ENCODE measurements around the gene SULF2.

The SULF2 gene

DNA sequence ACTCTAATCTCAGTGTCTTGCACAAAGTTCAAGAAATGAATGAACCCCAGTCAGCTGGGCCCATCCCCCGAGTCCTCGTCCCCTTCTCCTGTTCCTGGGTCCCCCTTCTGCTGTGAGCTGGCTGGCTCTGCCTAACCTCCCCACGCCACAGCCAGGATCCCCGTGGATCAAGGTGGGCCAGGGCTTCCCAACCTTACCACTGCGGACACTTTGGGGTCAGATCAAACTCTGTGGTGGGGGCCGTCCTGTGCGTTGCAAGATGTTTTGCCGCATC lies 116.2 kb downstream of the SULF2 start:
- Histone ChIP-seq H3K4me1 (ENCODE audit: control insufficient read depth, insufficient read depth, low read length) (peaks cover 2% of the 10 kb centered on the region), H3K4me3 (ENCODE audit: low read length) (no peak overlapping the region), H3K9me3 (ENCODE audit: control insufficient read depth, low read length) (no peaks in the 10 kb centered on the region), H3K27me3 (ENCODE audit: control insufficient read depth, insufficient read depth, low read length) (no peaks in the 10 kb centered on the region), H3K9ac (ENCODE audit: low read length) (no peak overlapping the region), H3K36me3 (ENCODE audit: control insufficient read depth, insufficient read depth, low read length) (no peaks in the 10 kb centered on the region)

DNA sequence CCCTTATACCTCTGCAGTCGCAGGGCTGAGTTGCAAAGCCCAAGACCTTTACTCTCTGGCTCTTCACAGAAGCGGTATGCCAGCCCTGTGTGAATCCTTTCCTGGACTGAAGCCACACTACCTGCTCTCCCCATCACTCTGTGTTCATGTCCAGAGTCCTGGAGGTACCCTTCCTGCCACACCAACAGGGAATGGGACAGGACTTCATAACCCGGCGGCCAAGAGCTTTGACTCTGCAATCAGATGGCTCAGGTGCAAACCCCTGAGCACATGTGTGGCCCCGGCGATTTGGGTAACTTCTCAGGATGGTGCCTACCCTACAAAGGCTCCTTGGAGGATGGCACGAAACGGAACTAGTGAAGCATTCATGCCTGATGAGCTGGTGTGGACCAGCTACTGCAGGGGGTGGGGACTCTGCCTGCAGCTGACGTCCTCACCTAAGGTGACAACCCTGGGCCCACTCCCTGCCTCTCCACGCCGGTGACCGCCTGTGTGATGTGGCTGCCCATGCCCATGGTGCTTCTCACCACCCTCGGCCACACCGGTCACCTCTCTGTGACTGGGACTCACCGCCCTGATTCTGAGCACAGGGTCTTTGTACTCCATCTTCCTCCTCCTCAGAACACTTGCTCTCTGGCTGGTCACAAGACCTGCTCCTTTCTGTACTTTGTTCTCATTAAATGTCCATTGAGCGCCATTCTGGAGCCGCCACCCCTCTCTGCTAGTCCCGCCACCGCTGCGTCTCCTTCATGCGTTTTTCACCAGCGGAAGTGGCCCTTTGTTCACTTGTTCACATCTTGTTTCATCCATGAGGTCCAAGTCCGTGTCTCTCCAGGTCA lies 116.7 kb downstream of the SULF2 start:
- Histone ChIP-seq H3K9me3 (ENCODE audit: control insufficient read depth, low read length) (no peaks in the 10 kb centered on the region), H3K4me3 (ENCODE audit: low read length) (no peak overlapping the region), H3K4me1 (ENCODE audit: control insufficient read depth, insufficient read depth, low read length) (peaks cover 6% of the 10 kb centered on the region), H3K9ac (ENCODE audit: low read length) (no peak overlapping the region), H3K27me3 (ENCODE audit: control insufficient read depth, insufficient read depth, low read length) (no peaks in the 10 kb centered on the region), H3K36me3 (ENCODE audit: control insufficient read depth, insufficient read depth, low read length) (no peaks in the 10 kb centered on the region)

DNA sequence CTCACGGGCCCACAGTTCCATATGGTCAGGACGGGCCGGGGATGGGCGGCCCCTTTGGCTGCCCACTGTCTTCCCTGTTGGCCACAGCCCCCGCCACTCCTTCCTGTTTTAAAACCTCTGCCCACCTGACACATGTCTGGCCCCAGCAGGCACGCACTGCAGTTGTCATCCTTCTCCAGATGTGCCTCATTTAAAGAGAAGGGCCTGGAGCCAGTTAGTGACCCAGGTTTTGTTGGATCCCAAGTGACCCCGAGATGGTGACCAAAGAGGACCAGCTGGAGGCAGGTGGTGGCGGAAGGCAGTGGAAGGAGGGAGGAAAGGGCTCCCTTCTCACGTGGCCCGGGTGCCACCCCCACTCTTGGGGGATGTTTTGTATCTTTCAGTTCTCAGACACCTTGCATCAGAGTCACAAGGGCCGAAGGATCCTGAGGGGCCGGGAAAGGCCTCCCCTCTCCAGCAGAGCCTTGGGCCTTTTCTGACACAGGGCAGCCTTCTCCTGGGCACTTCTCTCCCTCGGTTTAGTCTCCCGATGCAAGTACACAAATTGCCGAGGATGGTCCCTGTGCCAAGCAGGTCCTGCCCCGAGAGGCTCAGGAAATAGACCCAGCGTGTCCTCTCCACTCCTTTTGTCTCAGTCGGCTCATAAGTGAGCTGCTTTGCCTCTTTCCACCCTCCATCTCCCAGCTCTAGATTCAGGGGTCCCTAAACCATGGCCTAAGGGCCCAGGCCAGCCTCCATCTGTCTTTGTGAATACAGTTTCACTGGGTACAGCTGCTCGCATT lies 117.6 kb downstream of the SULF2 start:
- no peak overlapping the region for H3K9ac ChIP-seq (ENCODE audit: low read length)
- H3K27me3 ChIP-seq (ENCODE audit: control insufficient read depth, insufficient read depth, low read length): no peaks in the 10 kb centered on the region
- peaks cover 1% of the 10 kb centered on the region for H3K36me3 ChIP-seq (ENCODE audit: control insufficient read depth, insufficient read depth, low read length)
- H3K4me3 ChIP-seq (ENCODE audit: low read length): no peak overlapping the region
- peaks cover 6% of the 10 kb centered on the region for H3K4me1 ChIP-seq (ENCODE audit: control insufficient read depth, insufficient read depth, low read length)
- H3K9me3 ChIP-seq (ENCODE audit: control insufficient read depth, low read length): no peaks in the 10 kb centered on the region

DNA sequence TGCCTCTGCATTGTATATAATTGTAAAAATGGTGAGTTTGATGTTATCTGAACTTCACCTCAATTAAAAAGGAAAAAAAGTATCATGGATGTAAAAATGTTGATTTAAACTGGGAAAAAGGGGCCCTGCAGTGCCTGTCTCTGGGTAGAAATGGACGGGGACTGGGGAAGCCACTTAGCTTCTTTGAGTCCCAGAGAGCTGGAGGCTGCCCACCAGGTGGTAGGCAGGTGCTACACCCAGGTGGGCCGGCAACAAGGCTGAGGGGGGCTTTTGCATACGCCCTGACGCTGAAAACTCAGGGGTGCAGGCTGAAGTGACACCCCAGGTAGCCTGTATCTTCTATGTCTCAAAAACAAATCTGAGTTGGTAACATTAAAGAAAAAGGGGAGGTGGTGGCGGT lies 118.2 kb downstream of the SULF2 start:
- H3K4me1 ChIP-seq (ENCODE audit: control insufficient read depth, insufficient read depth, low read length): peaks cover 6% of the 10 kb centered on the region
- no peak overlapping the region for H3K4me3 ChIP-seq (ENCODE audit: low read length)
- no peaks in the 10 kb centered on the region for H3K9me3 ChIP-seq (ENCODE audit: control insufficient read depth, low read length)

DNA sequence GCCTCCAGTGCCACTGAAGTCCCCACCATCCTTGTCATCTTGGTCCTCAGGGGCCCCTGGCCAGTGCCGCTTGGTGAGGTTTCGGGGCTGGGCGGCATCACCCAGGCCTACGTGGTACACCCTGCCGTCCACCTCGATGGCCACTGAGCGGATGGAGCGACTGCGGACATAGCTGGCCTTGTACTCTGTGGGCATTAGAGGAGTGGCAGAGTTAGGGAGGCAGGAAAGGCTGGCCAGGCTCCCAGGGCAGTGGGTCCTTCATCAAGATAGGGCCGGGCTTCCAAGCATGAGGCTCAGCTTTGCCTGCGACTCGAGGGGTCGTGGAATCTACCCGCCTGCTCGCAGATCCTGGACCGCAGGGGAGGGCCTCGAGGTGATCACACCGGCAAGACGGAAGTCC lies 119.0 kb downstream of the SULF2 start:
- no peaks in the 10 kb centered on the region for H3K27me3 ChIP-seq (ENCODE audit: control insufficient read depth, insufficient read depth, low read length)
- peaks cover 6% of the 10 kb centered on the region for H3K4me1 ChIP-seq (ENCODE audit: control insufficient read depth, insufficient read depth, low read length)
- no peak overlapping the region for H3K4me3 ChIP-seq (ENCODE audit: low read length)
- peaks cover 9% of the 10 kb centered on the region for H3K36me3 ChIP-seq (ENCODE audit: control insufficient read depth, insufficient read depth, low read length)
- H3K9me3 ChIP-seq (ENCODE audit: control insufficient read depth, low read length): no peaks in the 10 kb centered on the region
- no peak overlapping the region for H3K9ac ChIP-seq (ENCODE audit: low read length)

More for the DNA sequence above, 118.2 kb downstream of the SULF2 start:
- Histone ChIP-seq H3K36me3 (ENCODE audit: control insufficient read depth, insufficient read depth, low read length) (peaks cover 6% of the 10 kb centered on the region), H3K9ac (ENCODE audit: low read length) (no peak overlapping the region), H3K27me3 (ENCODE audit: control insufficient read depth, insufficient read depth, low read length) (no peaks in the 10 kb centered on the region)

DNA sequence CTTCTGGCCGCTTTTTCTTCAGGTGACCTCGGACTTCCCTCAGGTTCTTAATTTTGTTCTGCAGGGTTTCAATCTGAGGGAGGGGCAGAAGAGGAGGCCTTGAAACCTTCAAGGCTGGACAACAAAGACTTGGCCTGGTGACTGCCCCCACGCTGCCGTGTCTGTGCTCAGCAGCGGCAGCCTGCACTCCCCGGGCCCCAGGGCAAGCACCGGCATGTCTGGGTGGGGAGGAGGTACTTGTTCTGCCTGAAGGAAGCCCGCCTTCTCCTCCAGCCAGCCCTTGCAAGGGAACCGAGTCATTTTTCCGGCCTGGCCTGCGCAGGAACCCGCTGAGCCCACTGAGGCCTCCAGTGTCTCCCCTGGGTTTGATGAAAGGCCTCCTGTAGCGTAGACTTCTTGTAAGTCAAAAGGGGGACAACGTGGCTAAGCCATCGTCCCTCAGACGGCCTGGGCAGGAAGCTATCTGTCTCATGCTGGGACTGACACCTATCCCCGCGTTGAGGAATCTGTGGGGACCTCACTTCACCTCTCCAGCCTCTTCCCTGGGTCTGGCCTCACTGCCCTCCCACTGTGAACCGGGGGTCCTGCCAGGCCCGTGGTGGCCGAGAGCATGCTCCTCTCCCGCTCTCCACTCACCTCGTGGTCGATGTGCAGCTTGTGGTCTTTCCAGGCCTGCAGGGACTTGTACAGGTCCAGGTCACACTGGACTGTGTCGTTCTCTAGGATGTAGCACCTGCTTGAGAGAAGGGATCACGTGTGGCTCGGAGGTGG lies 119.9 kb downstream of the SULF2 start:
- H3K27me3 ChIP-seq (ENCODE audit: control insufficient read depth, insufficient read depth, low read length): no peaks in the 10 kb centered on the region
- no peak overlapping the region for H3K9ac ChIP-seq (ENCODE audit: low read length)
- no peak overlapping the region for H3K4me3 ChIP-seq (ENCODE audit: low read length)
- peaks cover 6% of the 10 kb centered on the region for H3K4me1 ChIP-seq (ENCODE audit: control insufficient read depth, insufficient read depth, low read length)
- no peaks in the 10 kb centered on the region for H3K9me3 ChIP-seq (ENCODE audit: control insufficient read depth, low read length)
- peaks cover 14% of the 10 kb centered on the region for H3K36me3 ChIP-seq (ENCODE audit: control insufficient read depth, insufficient read depth, low read length)

DNA sequence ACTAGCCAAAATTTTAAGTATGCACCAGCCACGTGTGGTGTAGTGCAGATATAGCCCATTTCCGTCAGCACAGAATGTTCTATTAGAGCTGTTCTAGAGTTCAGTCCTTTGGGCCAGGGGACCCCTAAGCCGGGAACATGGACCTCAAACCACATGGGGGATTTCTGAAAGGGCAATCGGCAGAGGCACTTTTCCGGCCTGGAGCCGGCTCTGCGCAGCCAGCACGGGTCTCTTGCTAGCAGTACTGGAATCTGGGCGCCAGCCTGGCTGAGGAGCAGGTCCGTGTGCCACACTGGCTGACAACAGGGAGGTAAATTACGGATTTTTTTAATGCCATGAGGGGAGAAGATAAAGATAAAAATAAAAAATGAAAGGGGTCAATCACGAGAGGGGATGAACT lies 120.5 kb downstream of the SULF2 start:
- no peaks in the 10 kb centered on the region for H3K9me3 ChIP-seq (ENCODE audit: control insufficient read depth, low read length)
- H3K9ac ChIP-seq (ENCODE audit: low read length): no peak overlapping the region
- H3K4me1 ChIP-seq (ENCODE audit: control insufficient read depth, insufficient read depth, low read length): peaks cover 6% of the 10 kb centered on the region
- H3K4me3 ChIP-seq (ENCODE audit: low read length): no peak overlapping the region
- H3K27me3 ChIP-seq (ENCODE audit: control insufficient read depth, insufficient read depth, low read length): no peaks in the 10 kb centered on the region
- H3K36me3 ChIP-seq (ENCODE audit: control insufficient read depth, insufficient read depth, low read length): peaks cover 14% of the 10 kb centered on the region

DNA sequence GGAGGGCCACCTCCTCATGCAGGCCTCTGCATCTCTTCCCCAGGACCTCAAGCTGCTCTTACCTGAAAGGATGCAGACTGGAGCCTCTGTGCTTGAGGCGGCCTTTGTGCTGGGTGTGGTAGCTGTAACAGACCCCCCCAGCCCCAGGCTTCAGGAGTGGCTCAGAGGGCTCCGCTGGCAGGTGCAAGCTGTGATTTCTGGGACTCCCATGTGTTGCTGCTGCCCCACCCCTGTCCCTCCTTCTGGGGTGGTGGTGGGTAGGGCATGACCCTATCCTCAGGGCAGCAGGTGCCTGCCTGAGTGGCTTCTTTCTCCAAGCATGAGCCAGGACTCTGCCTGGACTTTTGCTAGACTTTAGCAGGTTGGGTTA lies 121.2 kb downstream of the SULF2 start:
- Histone ChIP-seq H3K9me3 (ENCODE audit: control insufficient read depth, low read length) (no peaks in the 10 kb centered on the region), H3K4me3 (ENCODE audit: low read length) (no peak overlapping the region), H3K4me1 (ENCODE audit: control insufficient read depth, insufficient read depth, low read length) (peaks cover 6% of the 10 kb centered on the region), H3K36me3 (ENCODE audit: control insufficient read depth, insufficient read depth, low read length) (peaks cover 14% of the 10 kb centered on the region), H3K9ac (ENCODE audit: low read length) (no peak overlapping the region), H3K27me3 (ENCODE audit: control insufficient read depth, insufficient read depth, low read length) (no peaks in the 10 kb centered on the region)

DNA sequence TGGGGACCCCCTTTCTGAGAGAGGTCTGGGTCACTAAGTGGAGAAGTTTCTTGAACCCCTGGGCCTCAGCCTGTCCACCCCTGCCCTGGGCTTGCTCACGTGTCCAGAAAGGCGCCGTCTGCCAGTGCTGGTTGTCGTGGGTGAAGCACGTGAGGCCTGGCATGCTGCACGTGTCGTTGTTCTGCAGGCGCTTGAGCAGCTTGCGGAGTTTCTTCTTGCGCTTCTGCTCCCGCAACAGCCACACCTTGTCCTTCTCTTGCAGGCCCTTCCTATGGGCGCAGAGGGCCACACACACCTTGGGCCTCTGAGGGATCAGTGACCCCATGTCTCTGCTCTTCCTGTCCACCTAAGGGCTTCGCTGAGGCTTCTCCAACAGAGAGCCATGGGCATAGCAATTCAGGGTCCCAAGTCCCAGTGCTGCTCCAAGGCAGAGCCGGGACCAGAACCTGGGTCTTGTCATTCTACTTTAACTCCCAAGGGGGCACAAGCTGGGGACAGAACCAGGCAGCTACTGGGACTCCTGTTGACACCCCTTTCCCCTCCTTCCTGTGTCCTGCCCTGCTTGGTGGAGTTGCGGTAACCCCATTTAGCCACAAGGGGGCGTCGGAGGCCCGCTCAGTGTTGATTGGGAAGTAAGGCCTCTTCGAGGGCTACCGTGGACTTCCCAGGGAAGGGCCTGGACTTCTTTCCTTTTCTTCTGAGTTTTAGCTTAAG lies 121.8 kb downstream of the SULF2 start:
- no peaks in the 10 kb centered on the region for H3K27me3 ChIP-seq (ENCODE audit: control insufficient read depth, insufficient read depth, low read length)
- H3K9me3 ChIP-seq (ENCODE audit: control insufficient read depth, low read length): no peaks in the 10 kb centered on the region
- no peak overlapping the region for H3K9ac ChIP-seq (ENCODE audit: low read length)
- peaks cover 6% of the 10 kb centered on the region for H3K4me1 ChIP-seq (ENCODE audit: control insufficient read depth, insufficient read depth, low read length)
- peaks cover 14% of the 10 kb centered on the region for H3K36me3 ChIP-seq (ENCODE audit: control insufficient read depth, insufficient read depth, low read length)
- no peak overlapping the region for H3K4me3 ChIP-seq (ENCODE audit: low read length)

DNA sequence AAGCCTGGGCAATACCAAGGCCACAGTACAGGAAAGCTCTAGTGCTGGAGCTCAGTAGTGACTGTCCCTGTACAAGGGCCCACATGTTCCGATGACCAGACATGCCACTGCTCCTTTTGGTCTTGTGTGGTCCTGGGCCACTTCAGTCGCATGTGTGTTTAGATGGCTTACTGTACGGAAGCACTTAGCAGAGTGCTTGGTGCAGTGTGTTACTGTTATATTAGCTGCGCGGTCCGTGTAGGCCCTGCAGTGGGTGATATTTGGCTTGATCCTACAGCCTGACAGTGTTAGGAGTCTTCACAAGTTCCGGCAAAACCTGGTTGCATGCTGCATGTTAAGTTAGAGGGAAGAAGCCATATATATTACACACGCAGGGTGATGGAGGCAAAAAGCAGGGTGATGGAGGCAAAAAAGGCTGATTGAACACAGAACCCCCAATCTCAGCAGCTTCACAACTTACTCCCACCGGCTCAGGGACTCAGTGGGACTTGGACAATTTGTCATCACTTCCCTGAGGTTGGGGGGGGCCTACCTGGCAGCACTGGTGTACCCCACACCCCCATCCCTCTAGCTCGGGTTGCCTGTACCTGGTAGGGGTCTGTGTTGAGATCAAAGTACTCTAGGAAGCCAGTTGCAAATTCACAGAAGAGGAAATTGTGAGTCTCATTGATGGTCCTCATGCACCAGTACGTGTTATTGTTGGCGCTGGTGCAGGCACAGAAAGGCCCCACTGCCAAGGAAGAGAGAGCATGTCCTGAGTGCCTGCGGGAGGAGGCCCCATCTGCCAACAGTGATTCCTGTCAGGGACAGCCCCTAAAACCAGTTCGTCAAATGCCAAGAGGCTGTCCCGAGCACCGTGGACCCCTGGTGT lies 122.6 kb downstream of the SULF2 start:
- H3K27me3 ChIP-seq (ENCODE audit: control insufficient read depth, insufficient read depth, low read length): no peaks in the 10 kb centered on the region
- H3K4me1 ChIP-seq (ENCODE audit: control insufficient read depth, insufficient read depth, low read length): peaks cover 6% of the 10 kb centered on the region
- peaks cover 14% of the 10 kb centered on the region for H3K36me3 ChIP-seq (ENCODE audit: control insufficient read depth, insufficient read depth, low read length)
- H3K4me3 ChIP-seq (ENCODE audit: low read length): no peak overlapping the region
- H3K9ac ChIP-seq (ENCODE audit: low read length): no peak overlapping the region
- no peaks in the 10 kb centered on the region for H3K9me3 ChIP-seq (ENCODE audit: control insufficient read depth, low read length)

DNA sequence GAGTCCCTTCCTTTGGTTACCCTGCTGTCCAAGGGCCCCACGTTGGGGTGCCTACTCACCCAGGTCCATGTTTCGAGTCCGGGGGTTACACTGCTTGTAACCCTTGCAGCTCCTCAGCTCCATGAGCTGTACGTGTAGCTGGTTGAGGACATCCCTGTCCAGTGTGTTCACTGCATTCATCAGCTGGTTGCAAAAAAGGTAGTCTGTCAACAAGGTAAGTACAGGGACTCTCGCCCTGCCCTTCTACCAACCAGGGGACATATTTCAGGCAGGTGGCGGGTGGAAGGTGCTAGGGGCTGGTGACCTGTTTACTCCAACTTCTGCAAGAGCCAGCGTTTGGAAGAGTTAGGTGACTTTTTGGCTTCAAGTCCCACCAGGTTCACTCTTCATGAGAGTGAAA lies 123.6 kb downstream of the SULF2 start:
- Histone ChIP-seq H3K4me3 (ENCODE audit: low read length) (no peak overlapping the region), H3K36me3 (ENCODE audit: control insufficient read depth, insufficient read depth, low read length) (peaks cover 14% of the 10 kb centered on the region), H3K9me3 (ENCODE audit: control insufficient read depth, low read length) (no peaks in the 10 kb centered on the region), H3K9ac (ENCODE audit: low read length) (no peak overlapping the region), H3K4me1 (ENCODE audit: control insufficient read depth, insufficient read depth, low read length) (peaks cover 6% of the 10 kb centered on the region), H3K27me3 (ENCODE audit: control insufficient read depth, insufficient read depth, low read length) (no peaks in the 10 kb centered on the region)
